DND-41 (cell line): ENCODE measurements around the gene MACF1.
"Not testable (repeated sequence)": the region's sequence is repeated elsewhere in the genome, so short reads cannot be mapped to it uniquely, and the experiment has no call there.

ENCODE experiments used
- ATAC-seq: fragments of 200-7000 bp; cut with Tn5 transposase; 3 replicates; pipeline ENCODE4 v1.9.1; 2021; ENCODE audit warnings: low read depth; ENCODE audit not compliant: insufficient read depth
- DNase-seq: peaks from one replicate; pipeline ENCODE4 v3.0.0-alpha.2; 2020
- H2AFZ ChIP-seq: 2 replicates; pipeline ENCODE4 v1.6.0; 2012; ENCODE audit warnings: low read depth, low read length
- H3K27ac ChIP-seq: 2 replicates; pipeline ENCODE4 v1.5.1; 2012; ENCODE audit warnings: low read length, inconsistent platforms
- H3K27me3 ChIP-seq: fragments of 200-600 bp; sonication (generic); 2 replicates; pipeline ENCODE4 v1.6.0; 2012; ENCODE audit warnings: low read length, mild to moderate bottlenecking, inconsistent platforms; ENCODE audit not compliant: insufficient read depth, poor library complexity
- H3K36me3 ChIP-seq: 2 replicates; pipeline ENCODE4 v1.5.1; 2012; ENCODE audit warnings: low read length, inconsistent platforms; ENCODE audit not compliant: insufficient read depth
- H3K4me1 ChIP-seq: 2 replicates; pipeline ENCODE4 v1.5.1; 2012; ENCODE audit warnings: mild to moderate bottlenecking, low read length; ENCODE audit not compliant: insufficient read depth
- H3K4me2 ChIP-seq: 2 replicates; pipeline ENCODE4 v1.6.0; 2012; ENCODE audit warnings: mild to moderate bottlenecking, moderate library complexity, low read length, inconsistent platforms; ENCODE audit not compliant: insufficient read depth
- H3K4me3 ChIP-seq, 2 experiments: fragments of 200-600 bp in 1 of 2; shearing (Covaris generic) in 1 of 2; 2 replicates each; pipeline ENCODE4 v1.5.1; 2012 to 2016; ENCODE audit warnings: inconsistent platforms in 2 of 2, low read length in 2 of 2, mild to moderate bottlenecking in 2 of 2, low read depth in 1 of 2, moderate library complexity in 1 of 2
- H3K79me2 ChIP-seq: 2 replicates; pipeline ENCODE4 v1.6.0; 2012; ENCODE audit warnings: low read length, inconsistent platforms; ENCODE audit not compliant: insufficient read depth
- H3K9ac ChIP-seq: 2 replicates; pipeline ENCODE4 v1.6.0; 2012; ENCODE audit warnings: low read depth, mild to moderate bottlenecking, inconsistent platforms, low read length, moderate library complexity
- H3K9me3 ChIP-seq: 2 replicates; pipeline ENCODE4 v1.5.1; 2012; ENCODE audit warnings: low read length, moderate library complexity, mild to moderate bottlenecking, inconsistent platforms; ENCODE audit not compliant: insufficient read depth, severe bottlenecking
- H4K20me1 ChIP-seq: 2 replicates; pipeline ENCODE4 v1.6.0; 2012; ENCODE audit warnings: low read length; ENCODE audit not compliant: insufficient read depth
- CTCF ChIP-seq: IDR thresholded peaks from 2 replicates; pipeline ENCODE4 v1.5.1; 2012; ENCODE audit warnings: borderline replicate concordance, low read length, moderate library complexity, mild to moderate bottlenecking; ENCODE audit not compliant: poor library complexity, severe bottlenecking; ENCODE audit errors: extremely low read depth
- EZH2 ChIP-seq: IDR thresholded peaks from 3 replicates; pipeline ENCODE4 v1.6.1; 2012; ENCODE audit warnings: borderline replicate concordance, low read depth, mild to moderate bottlenecking, moderate library complexity, low read length, inconsistent platforms; ENCODE audit not compliant: severe bottlenecking

The MACF1 gene

DNA sequence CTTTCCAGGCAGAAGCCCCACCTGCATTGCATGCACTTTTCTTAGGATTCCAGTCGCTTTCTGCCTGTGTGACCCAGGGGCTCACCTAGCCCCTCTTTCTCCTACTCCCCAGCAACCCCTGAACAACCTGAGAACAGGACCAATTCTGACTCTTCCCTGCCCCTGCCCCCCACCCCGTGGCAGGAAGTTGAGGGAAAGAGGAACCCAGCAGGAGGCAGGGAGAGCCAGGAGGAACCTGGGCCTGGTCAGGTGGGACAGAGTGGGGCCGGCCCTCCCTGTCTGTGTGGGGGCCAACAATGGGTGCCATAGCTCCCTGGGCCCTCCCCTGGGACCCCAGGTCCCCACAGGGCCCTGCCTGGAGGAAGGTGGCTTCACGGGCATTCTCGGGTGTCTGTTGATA, 293.1 kb downstream of the MACF1 start:
- H3K36me3 ChIP-seq = no peaks in the 10 kb centered on the region
- no peak overlapping the region for H3K27ac ChIP-seq
- no peak overlapping the region for H3K4me3 ChIP-seq
- DNase-seq (no peak), ATAC-seq (no peak)
- H3K9me3 ChIP-seq = no peaks in the 10 kb centered on the region
- no peak for TF ChIP-seq CTCF
- TF ChIP-seq EZH2 = no peak
- no peaks in the 10 kb centered on the region for H3K79me2 ChIP-seq
- H3K9ac ChIP-seq = no peak overlapping the region
- no peak overlapping the region for H3K4me2 ChIP-seq
- no peaks in the 10 kb centered on the region for H3K27me3 ChIP-seq
- no peaks in the 10 kb centered on the region for H4K20me1 ChIP-seq
- H2AFZ ChIP-seq = no peak overlapping the region
- no peaks in the 10 kb centered on the region for H3K4me1 ChIP-seq

GRCh38 chr1:39498096-39498710, 293.7 kb downstream of the MACF1 start:
- DNase-seq, H3K79me2 ChIP-seq, H2AFZ ChIP-seq, H3K9me3 ChIP-seq, ATAC-seq, H3K4me3 ChIP-seq, H4K20me1 ChIP-seq, H3K9ac ChIP-seq, H3K27ac ChIP-seq, H3K27me3 ChIP-seq, H3K36me3 ChIP-seq, H3K4me1 ChIP-seq, H3K4me2 ChIP-seq: not testable (repeated sequence)

DNA sequence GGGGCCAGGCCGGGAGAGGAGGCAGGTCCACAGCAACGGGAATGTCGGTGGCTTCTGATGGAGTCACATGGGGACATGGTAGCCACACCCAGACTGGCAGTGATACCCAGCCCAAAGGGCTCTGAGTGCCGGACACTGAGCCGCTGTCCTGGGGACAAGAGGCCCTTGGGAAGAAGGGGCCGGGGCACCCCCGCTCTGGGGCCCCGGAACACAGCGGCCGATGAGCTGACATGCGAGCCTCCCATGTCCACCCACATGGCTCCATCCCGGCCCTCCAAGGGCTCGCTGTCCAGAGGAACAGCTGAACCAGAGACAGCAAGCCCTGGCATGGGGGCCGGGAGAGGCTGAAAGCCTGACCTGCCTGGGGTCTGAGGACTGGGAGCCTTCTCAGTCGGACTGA, 294.3 kb downstream of the MACF1 start:
- not testable (repeated sequence) for H4K20me1 ChIP-seq, H3K27ac ChIP-seq, H2AFZ ChIP-seq, H3K36me3 ChIP-seq, H3K4me1 ChIP-seq, H3K27me3 ChIP-seq, H3K4me2 ChIP-seq, H3K4me3 ChIP-seq, DNase-seq, ATAC-seq, H3K9me3 ChIP-seq, H3K9ac ChIP-seq, H3K79me2 ChIP-seq

DNA sequence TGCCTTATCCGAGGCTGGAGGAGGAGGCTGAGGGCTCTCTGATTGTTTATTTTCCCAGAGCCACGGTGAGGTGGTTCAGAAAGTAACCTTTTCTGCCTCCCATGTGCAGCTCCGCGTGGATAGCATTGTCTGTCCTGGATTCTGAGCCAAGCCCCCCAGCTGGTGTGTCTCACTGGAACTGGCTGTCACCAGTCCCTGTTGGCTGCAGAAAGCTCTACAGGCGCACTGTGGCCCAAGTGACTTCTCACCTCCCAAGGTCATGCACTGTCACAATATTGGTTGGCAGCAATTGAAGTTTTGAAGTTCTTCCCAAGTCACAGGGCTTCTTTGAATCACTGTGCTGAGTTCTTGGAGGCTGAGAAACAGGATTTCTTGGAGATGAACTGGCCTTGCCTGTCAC, 295.2 kb downstream of the MACF1 start:
- no peak overlapping the region for H3K9ac ChIP-seq
- no peak overlapping the region for H2AFZ ChIP-seq
- H3K36me3 ChIP-seq = no peaks in the 10 kb centered on the region
- no peak overlapping the region for H3K4me2 ChIP-seq
- no peaks in the 10 kb centered on the region for H4K20me1 ChIP-seq
- TF ChIP-seq CTCF (no peak), EZH2 (no peak)
- ATAC-seq = no peak
- H3K79me2 ChIP-seq = no peaks in the 10 kb centered on the region
- H3K27ac ChIP-seq = no peak overlapping the region
- no peak overlapping the region for H3K4me3 ChIP-seq
- H3K27me3 ChIP-seq = no peaks in the 10 kb centered on the region
- H3K9me3 ChIP-seq = no peaks in the 10 kb centered on the region
- DNase-seq = no peak
- no peaks in the 10 kb centered on the region for H3K4me1 ChIP-seq
